HG02588 (cell line): Measurements from ENCODE around the gene ANKH.
"Not testable (repeated sequence)": the region's sequence is repeated elsewhere in the genome, so short reads cannot be mapped to it uniquely, and the experiment has no call there.

Experiments used
- ATAC-seq: cut with Tn5 transposase; IDR thresholded peaks from one replicate; pipeline ENCODE4 v1.9.1; 2021; ENCODE audit warnings: mild to moderate bottlenecking, moderate library complexity; ENCODE audit not compliant: unreplicated experiment

The ANKH gene

DNA sequence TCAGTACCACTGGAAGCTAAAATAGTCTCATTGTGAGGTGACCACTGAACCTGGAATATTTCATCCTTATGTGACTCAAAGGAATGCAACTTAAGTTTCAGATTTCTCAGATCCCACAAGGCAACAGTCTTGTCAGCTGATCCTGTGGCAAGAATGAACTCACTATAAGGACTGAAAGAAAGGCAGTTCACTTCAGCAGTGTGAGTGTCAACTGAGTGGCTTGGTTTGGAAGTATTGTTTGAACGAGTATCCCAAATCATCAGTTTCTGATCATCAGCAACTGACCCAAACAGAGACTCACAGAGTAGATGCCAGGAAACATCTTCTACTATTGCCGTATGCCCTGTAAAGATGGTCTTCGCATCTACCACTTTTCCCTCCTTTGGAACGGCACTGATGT lies 74.2 kb downstream of the ANKH start:
- not testable (repeated sequence) for ATAC-seq

DNA sequence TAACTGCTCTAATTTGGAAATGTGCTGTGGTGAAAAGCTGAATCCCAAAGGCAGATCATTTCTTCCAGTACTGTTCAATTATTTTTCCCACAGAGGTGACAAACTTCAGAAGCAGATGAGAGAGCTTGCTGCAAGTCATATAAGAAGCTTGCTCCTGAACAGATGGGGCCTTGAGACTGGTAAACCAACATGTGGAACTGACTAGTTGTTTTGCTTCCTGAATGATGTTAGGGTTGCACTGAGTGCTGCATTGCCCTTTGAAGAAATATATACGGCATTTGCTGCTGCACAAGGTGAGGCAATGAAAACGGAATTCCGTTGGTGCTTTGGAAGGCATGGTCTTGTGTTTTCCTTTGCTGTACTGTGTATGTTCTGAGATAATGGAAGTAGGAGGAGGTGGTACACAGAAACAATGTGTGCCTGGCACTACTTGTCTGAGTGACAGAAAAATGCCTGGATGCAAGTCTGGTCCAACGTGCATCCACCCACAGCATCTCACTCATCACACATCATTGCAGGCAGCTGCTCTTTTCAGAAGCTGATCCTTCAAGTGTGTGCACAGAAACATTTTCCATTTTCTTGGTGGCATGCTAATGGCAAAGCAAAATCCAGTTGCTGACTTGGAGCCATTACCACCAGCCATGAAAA lies 76.9 kb downstream of the ANKH start:
- ATAC-seq = no peak

DNA sequence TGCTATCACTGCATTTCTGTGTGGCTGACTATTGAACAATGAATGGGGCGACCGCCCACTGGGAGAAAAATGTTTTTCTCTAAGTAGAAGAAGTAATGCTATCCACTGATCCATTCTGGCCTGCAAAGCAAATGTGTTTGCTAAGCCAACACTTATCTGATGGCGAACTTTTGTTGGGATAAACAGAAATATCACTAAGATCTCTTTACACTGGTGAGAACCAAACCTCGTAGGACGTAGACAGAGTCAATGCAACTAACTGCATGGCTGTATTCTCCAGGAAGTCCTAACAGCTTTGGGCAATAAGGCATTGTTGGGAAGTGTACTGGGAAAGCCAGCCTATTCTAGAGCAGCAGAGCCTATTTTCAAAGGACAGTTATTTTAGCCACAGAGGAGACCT lies 77.7 kb downstream of the ANKH start:
- ATAC-seq = no peak

DNA sequence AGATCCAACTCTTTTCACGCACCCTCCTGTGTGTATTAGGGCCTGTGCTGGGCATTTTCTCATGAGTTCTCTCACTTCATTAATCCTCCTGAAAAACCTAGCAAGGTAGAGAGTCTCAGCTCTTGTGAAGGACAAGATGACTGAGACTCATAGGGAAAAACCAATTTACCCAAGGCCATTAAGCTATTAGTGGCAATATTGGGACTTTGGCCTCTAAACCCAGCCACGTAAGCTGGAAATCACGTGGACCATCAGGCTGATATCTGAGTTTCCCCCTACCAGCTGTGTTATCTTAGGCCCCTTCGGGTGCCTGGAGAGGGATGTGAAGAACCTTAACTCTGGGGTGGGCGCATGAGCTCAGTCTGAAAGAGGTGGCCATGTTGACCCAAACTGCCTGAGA lies 80.7 kb downstream of the ANKH start:
- no peak for ATAC-seq

GRCh38 chr5:14790220-14790619 lies 81.4 kb downstream of the ANKH start:
- no peak for ATAC-seq

GRCh38 chr5:14787801-14788579 lies 83.6 kb downstream of the ANKH start:
- ATAC-seq = no peak

DNA sequence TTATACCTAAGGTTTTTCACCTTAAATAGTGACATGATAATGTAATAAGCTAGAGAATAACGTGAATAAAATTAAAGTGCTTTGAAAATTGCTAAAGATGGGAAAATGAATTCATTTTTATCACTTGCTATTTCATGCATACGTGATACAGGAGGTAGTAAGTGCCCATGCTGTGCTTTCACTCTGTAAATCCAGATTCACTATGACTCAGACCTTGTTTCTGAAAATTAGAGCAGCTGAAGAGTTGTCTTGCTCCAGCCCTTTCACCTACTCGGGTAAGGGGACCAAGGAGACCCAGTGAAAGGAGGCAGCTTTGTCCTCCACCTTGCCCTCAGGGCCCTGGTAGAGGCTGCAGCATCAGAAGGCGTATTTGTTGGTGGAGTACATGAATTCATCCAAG lies 87.9 kb downstream of the ANKH start:
- no peak for ATAC-seq

DNA sequence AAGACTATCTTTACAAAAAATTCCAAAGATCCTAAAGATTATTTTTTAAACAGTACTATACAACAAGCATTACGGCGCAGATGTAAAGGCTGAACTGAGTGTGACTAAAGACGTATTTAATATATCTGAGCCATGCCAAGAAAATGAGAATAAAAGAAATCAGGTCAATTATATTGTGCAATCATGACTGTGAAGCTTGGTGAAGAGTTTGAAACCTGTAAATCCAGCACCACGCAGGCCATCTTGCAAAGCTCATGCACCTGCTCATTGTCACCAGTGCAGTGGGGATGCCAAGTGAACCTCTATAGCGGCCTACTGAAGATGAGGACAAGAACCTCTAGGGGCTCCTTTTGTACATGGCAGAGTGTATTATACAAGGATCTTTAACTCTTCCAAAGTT lies 89.0 kb downstream of the ANKH start:
- no peak for ATAC-seq

DNA sequence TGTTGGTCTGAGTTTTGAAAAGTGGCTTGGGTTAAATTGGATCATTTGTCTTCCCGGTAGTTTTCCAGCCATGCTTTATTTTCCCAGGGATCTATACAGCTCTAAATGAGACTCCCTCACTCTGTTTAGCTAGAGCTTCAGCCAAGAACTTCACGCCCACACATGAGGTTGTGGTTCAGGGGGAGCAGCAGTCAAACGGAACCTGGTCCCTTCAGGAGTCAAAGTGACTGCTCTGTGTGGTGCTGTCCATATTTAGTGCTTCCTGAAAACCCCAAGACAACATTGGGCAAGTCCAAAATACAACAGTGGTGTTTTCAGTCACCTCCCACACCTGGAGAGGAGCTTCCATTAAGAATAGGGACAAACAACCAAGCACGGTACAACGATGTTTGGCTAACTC lies 90.5 kb downstream of the ANKH start:
- ATAC-seq = no peak

DNA sequence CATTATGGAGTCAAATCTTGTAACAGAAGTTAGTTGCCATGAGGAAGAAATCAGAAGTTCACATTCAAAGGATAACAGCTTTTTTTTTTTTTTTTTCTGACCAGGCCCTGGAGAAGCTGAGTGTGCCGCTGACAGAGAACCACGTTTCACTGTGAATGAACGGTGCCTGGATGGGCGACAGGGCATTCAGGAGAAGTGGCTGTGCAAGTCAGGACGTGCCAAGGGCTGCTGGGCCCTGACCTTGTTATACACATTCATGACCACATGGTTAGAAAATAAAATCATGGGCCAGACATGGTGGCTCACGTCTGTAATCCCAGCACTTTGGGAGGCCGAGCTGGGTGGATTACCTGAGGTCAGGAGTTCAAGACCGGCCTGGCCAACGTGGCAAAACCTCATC lies 91.6 kb downstream of the ANKH start:
- ATAC-seq = no peak

GRCh38 chr5:14778792-14779070 lies 92.8 kb downstream of the ANKH start:
- ATAC-seq = no peak

DNA sequence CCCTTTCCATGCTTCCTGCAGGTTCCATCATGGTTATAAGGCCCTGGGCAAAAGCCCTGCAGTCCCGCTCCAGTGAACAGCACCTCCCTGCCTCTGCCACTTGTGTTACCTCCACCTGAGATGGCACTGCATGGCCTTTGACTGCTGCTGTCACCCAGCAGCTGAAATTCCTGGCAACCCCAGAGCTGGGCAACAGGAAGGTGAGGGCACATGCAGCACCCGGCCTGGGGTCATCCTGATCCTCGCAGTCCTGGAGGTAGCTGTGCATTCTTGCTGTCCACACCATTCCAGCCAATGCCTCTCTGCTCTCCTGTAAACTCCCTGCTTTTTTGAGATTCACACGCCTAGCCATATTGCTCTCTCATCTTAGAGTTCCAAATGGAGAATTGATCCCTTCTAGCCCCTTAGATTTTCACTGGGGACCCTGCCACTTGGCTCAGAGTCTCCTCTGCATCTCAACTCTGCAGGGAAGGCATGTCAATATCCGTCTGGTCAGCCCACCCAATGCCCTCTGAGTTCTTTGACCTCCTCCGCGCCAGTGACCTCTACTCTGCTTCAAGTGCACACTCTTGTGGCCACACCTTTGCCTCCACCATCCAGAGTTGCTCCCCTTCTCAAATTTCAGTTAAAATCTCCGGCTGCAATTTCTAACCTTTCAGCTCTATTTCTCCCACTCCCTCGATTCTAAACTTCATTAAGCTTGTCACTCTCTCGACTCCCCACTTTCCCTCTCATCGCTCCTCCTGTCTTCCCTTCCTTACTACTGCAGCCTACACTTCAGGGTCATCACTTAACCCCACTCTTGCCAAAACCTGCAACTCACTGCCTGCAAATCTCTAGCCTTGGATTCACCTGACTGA lies 93.4 kb downstream of the ANKH start:
- ATAC-seq = no peak

DNA sequence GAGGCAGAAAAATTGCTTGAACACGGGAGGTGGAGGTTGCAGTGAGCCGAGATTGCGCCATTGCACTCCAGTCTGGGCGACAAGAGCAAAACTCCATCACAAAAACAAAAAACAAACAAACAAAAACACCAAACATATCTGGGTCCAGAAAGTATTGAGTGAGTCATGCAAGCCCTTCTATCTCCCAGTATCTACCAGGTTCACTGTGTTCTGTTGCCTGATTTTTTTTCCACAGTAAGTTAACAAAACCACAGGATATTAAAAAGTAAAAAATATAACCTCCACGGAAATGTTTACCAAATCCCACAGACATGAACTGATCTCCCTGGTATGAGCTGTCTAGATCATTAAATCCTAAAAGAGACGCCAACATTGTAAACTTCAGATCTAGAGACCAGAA lies 94.4 kb downstream of the ANKH start:
- no peak for ATAC-seq

GRCh38 chr5:14776602-14777001 lies 95.0 kb downstream of the ANKH start:
- no peak for ATAC-seq

DNA sequence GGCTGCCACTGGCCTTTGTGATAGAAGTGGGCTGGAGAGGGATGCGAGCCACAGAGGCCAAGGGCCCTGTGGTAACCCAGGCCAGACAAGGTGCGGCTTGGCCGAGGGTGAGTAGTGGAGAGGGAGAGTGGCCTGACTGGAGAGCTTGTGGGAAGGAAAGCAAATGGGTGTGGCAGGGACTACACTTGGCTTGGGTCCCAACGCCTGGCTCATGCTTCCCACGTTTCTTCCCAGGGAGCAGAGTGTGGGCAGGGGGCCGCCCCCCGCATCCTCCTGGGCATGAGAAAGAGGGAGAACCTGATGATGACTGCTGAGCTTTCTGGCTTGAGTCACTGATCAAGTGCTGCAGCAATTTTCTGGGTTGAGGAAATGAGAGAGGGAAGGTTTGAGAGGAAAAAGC lies 95.7 kb downstream of the ANKH start:
- no peak for ATAC-seq

- ATAC-seq = no peak
Observed at GRCh38 chr5:14773588-14773987, 98.0 kb downstream of the ANKH start.

DNA sequence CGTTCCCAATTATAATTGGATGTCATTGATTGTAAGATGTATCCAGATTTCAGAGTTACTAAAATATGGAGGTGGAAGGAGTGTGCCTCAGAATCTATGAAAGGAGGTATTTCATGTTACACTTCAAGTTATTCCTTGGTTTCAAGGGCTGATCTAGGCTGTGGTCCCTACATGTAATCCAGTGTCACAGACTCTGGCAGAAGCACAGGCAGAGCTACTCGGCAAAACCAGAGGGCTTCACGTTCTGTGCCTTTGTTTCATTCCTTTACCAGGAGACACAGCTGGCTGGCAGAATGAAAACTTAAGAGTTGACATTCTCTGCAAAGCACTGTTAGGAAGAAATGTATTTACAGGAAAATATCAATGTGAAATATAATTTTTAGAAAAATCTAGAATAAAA lies 99.6 kb downstream of the ANKH start:
- ATAC-seq = no peak

DNA sequence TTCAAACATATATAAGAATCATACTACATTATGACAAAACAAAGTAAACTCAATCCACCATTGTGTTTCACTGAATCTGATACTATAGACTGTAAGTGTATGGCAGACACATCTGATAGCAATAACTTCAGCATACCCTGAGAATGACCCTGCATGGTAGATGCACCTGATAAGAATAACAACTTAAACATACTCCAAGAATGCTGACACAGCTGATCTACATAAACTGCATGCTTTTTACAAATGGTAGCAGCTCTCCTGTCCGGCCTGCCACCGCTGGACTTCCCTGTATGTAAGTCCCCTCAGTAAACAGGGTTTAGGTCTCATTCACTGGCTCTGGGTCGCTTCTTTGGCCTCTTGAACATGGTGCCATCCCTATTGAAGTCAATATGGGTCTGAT lies 100.4 kb downstream of the ANKH start:
- no peak for ATAC-seq

DNA sequence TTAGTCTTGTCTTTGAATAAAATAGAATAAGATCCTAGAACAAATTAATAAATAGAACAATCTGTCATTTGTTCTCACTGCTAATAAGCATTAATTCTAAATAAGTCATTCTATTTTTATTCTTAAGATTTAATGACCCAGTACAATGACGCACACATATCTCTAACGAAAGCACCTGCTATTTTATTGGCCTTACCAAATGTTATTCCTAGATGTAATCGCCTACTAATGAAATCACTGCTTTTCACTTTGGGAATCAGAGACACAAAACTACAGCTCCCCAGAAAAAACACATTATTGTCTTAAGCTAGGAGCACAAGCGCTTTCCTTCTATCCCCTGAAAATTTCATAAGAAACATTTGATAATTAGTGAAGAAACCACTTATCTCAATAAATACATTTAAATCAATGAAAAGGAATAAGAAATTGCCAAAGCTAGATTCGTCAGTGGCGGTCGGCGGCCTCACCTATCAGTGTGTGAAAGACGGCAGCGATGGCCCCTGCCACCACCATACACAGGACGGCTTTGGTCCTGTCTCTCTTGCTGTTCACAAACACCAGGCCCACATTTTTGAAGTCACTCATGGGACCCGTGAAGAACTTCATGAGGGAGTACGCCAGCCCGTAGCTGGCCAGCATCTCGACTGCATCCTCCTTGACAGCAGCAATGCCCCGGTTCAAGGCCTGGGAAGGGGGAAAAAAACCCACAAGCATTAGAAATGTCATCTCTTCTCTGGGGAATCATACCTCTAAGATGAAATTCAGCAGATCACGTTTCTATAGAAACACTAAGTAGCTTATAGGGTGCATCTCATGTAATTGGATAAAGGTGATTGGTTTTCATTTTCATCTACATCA lies 102.8 kb downstream of the ANKH start:
- ATAC-seq = no peak

GRCh38 chr5:14767735-14768507 lies 103.7 kb downstream of the ANKH start:
- ATAC-seq = no peak
